Testis (tissue), 3 donors: ENCODE data around the gene ERVV-1. TPM values are rescaled to one million over a fixed set of nuclear protein-coding genes. Genes with fewer than 3 reads are reported as not detected.

ENCODE experiments used
- DNase-seq: peaks from one replicate; pipeline ENCODE4 v3.0.0-alpha.2; 2019
- H3K27ac ChIP-seq, 2 donors: fragments of 200-600 bp; sonication (generic); one replicate each; pipeline ENCODE4 v1.5.1; 2019
- H3K27me3 ChIP-seq: fragments of 200-600 bp; sonication (generic); one replicate; pipeline ENCODE4 v1.5.1; 2019
- H3K36me3 ChIP-seq: fragments of 200-600 bp; sonication (generic); one replicate; pipeline ENCODE4 v1.5.1; 2017; ENCODE audit warnings: low read depth; ENCODE audit errors: missing control alignments
- H3K4me1 ChIP-seq: fragments of 200-600 bp; sonication (generic); one replicate; pipeline ENCODE4 v1.5.1; 2019
- H3K4me3 ChIP-seq, 2 donors: fragments of 200-600 bp; sonication (generic); one replicate each; pipeline ENCODE4 v1.5.1; 2017 to 2019
- H3K9me3 ChIP-seq: fragments of 200-600 bp; sonication (generic); one replicate; pipeline ENCODE4 v1.5.1; 2017
- POLR2A ChIP-seq: fragments of 450-650 bp; IDR thresholded peaks from one replicate; pipeline ENCODE4 v1.6.1; 2017; ENCODE audit warnings: antibody characterized with exemption, mild to moderate bottlenecking, moderate library complexity
- WGBS, 2 donors: methylation state at CpG; one replicate each; pipeline ENCODE4 v1.1.5; 2018; 5-methylcytosine and 5-hydroxymethylcytosine counted together
- intact Hi-C: fragments of 100-400 bp; cut with DNase I; formaldehyde crosslinking; loops from one replicate; pipeline ENCODE4 v1.15.1; 2023; ENCODE audit warnings: low total_unique reads
- polyA plus RNA-seq: library from polyadenylated mRNA; stranded (reverse); fragments of 350-450 nt; fragmentation: Illumina TruSeq; extraction: RNeasy Lipid Tissue Mini Kit (QIAGEN cat#74804); gene quantifications from one replicate; pipeline ENCODE4 v1.2.3, GENCODE V29; 2014; ENCODE audit warnings: low read depth, low replicate concordance; ENCODE audit not compliant: insufficient read depth
- total RNA-seq, 2 donors: library from RNA; depleted of rRNA; stranded (reverse); fragments of >200 nt; gene quantifications; one replicate each; pipeline ENCODE4 v1.2.3, GENCODE V29; 2016
- TF ChIP-seq, protein P1 (sequence below), 3 experiments: fragments of 450-650 bp in 2 of 3; fragments of 200-600 bp in 1 of 3; sonication (generic) in 1 of 3; IDR thresholded peaks; one replicate each; pipeline ENCODE4 v1.5.1; 2016 to 2019; ENCODE audit warnings: antibody characterized with exemption in 3 of 3, mild to moderate bottlenecking in 2 of 3, moderate library complexity in 1 of 3

Gene ERVV-1
- total and polyA plus RNA-seq, 3 donors from 2014 or later, result 0.12 TPM; not detected in 2

DNA sequence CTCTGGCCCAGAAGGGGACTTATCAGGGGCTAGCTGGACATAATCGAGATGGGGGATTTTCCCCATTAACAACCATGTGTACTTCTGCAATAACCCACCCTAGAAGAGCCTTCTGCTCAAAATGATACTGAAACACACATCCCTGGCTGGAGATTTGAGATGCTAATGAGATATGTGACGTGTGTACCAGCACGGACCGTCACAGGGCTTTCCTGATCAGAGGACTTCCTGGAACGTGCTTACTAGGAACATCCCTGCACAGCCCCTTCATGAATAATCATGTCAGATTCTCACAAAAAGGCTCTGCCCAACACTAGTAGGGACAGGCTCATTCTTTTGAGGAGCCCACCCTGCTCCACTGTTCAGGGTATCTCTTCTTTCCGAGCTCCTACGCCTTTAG is 6.5 kb upstream of the ERVV-1 start:
- TF ChIP-seq, protein P1, sequence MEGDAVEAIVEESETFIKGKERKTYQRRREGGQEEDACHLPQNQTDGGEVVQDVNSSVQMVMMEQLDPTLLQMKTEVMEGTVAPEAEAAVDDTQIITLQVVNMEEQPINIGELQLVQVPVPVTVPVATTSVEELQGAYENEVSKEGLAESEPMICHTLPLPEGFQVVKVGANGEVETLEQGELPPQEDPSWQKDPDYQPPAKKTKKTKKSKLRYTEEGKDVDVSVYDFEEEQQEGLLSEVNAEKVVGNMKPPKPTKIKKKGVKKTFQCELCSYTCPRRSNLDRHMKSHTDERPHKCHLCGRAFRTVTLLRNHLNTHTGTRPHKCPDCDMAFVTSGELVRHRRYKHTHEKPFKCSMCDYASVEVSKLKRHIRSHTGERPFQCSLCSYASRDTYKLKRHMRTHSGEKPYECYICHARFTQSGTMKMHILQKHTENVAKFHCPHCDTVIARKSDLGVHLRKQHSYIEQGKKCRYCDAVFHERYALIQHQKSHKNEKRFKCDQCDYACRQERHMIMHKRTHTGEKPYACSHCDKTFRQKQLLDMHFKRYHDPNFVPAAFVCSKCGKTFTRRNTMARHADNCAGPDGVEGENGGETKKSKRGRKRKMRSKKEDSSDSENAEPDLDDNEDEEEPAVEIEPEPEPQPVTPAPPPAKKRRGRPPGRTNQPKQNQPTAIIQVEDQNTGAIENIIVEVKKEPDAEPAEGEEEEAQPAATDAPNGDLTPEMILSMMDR (IDR thresholded peaks at IDR 0.05), result no peak
- no peak for TF ChIP-seq POLR2A
- no peak overlapping the region for H3K4me3 ChIP-seq
- 78 to 82% methylated on average over 7 of the region's 7 CpGs for WGBS, 2 donors
- no peaks in the 10 kb centered on the region for H3K9me3 ChIP-seq
- intact Hi-C loops, result no loop called here
- no peaks in the 10 kb centered on the region for H3K4me1 ChIP-seq
- no peak overlapping the region for H3K27ac ChIP-seq
- DNase-seq, result no peak
- no peaks in the 10 kb centered on the region for H3K36me3 ChIP-seq
- no peaks in the 10 kb centered on the region for H3K27me3 ChIP-seq

DNA sequence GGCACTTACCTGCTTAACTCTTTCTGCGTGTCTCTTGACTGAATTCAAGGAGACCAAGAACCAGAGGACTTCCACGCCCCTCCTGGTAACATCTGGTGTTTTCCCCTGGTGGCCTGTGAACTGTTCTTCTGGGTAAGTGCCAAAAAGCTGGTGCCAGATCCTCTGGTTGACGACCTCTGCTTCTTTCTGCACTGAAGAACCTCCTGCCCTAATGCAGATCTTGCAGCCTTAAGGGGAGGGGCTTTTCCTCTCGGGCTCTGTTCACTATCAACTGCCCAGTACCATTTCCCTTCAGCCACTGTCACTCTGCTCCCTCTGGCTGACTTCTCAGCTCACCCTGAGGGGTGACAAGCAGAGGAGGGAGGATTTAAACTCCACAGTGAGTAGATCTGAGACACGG is 6.1 kb upstream of the ERVV-1 start:
- no peak for TF ChIP-seq POLR2A
- TF ChIP-seq, protein P1 (IDR thresholded peaks at IDR 0.05), result no peak
- Histone ChIP-seq H3K4me3 (no peak overlapping the region), H3K9me3 (no peaks in the 10 kb centered on the region), H3K4me1 (no peaks in the 10 kb centered on the region), H3K36me3 (no peaks in the 10 kb centered on the region), H3K27me3 (no peaks in the 10 kb centered on the region), H3K27ac (no peak overlapping the region)
- 63 to 67% methylated on average over 5 of the region's 5 CpGs for WGBS, 2 donors
- intact Hi-C loops, result no loop called here
- no peak for DNase-seq

DNA sequence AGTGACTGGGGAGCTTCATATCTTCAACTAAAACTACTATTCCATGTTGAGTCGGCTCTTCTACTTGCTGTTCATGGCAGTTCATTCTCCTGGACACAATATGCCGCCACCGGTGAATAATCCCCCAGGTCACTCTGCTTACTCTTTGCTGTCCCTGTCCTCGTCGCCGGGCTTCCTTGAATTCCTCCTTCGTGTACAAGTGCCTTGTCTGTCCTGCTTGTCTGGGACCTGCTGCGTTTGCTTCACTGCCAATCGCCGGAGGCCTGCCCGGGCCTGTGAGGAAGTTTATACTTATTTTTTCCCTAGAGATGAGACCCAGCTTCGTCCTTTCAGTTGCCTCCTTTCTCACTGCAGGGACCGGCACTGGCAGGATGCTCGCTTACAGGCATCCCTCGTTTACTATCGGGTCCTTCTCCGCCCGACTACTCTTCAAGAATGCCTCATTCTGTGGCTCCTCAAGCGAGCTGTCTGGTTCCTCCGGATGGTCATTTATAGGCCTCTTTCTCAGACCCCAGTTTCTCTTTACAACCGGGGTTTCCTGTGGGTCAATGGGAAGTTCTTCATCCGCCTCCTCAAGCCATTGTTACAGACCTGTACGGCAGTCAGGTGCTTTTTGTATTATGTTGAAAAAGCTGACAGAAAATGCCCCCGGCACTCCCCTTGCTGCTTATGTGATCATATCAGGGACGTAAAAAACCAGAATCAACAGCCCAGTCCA is 5.5 kb upstream of the ERVV-1 start:
- H3K4me1 ChIP-seq, result no peaks in the 10 kb centered on the region
- no peak overlapping the region for H3K4me3 ChIP-seq
- WGBS, 2 donors, result 91% methylated on average over 25 of the region's 25 CpGs
- no peaks in the 10 kb centered on the region for H3K36me3 ChIP-seq
- DNase-seq, result no peak
- TF ChIP-seq POLR2A, result no peak
- TF ChIP-seq, protein P1 (IDR thresholded peaks at IDR 0.05), result no peak
- H3K27me3 ChIP-seq, result no peaks in the 10 kb centered on the region
- no peaks in the 10 kb centered on the region for H3K9me3 ChIP-seq
- intact Hi-C loops, result no loop called here
- no peak overlapping the region for H3K27ac ChIP-seq

DNA sequence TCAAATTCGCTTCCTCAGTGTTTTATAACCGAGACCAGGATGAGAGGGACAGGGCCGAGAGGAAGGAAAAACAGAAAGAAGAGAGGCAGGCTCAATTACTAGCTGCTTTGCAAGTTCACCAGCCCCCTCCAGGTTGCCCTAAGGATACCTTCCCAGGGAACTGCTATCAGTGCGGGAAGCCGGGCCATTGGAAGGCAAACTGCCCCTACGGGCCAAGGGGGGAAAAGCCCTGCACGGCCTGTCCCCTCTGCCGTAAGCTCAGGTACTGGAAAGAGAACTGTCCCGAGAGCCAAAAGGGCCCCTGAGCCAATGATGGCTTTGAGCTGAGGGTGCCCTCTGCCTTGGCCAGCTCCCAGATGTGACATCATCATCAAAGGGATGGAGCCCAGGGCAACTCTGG is 3.2 kb upstream of the ERVV-1 start:
- Histone ChIP-seq H3K9me3 (no peaks in the 10 kb centered on the region), H3K4me1 (no peaks in the 10 kb centered on the region), H3K27me3 (no peaks in the 10 kb centered on the region), H3K27ac (no peak overlapping the region), H3K36me3 (no peaks in the 10 kb centered on the region), H3K4me3 (no peak overlapping the region)
- intact Hi-C loops, result no loop called here
- 61 to 64% methylated on average over 3 to 9 of the region's 9 CpGs for WGBS, 2 donors
- no peak for DNase-seq
- TF ChIP-seq, protein P1 (IDR thresholded peaks at IDR 0.05), result no peak
- TF ChIP-seq POLR2A, result no peak

DNA sequence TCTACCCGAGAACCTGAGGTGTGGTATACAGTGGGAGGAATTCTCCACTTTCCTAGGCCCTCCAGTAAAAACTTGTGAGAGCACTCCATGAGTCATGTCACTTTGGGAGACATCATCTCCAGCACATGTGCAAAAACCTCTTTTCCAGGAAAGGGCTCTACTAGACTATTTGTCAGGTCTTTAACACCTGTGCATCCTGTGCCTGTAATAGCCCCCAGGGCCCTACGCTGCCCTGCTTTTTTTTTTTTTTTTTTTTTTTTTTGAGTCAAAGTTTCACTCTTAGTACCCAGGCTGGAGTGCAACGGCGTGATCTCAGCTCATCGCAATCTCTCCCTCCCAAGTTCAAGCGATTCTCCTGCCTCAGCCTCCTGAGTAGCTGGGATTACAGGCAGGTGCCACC is 1.7 kb upstream of the ERVV-1 start:
- intact Hi-C loops, result no loop called here
- TF ChIP-seq, protein P1 (IDR thresholded peaks at IDR 0.05), result no peak
- no peak for TF ChIP-seq POLR2A
- Histone ChIP-seq H3K36me3 (no peaks in the 10 kb centered on the region), H3K4me1 (no peaks in the 10 kb centered on the region), H3K4me3 (no peak overlapping the region), H3K27me3 (no peaks in the 10 kb centered on the region), H3K27ac (no peak overlapping the region), H3K9me3 (no peaks in the 10 kb centered on the region)
- DNase-seq, result no peak
- 91 to 94% methylated on average over 6 of the region's 6 CpGs for WGBS, 2 donors
